Upper lobe of right lung (tissue), 1 donor: ENCODE results near the gene PDLIM7. TPM values are rescaled to one million over a fixed set of nuclear protein-coding genes. Genes with fewer than 3 reads are reported as not detected.

ENCODE experiments used
- ATAC-seq: fragments of 200-7000 bp; cut with Tn5 transposase; one replicate; pipeline ENCODE4 v1.9.1; 2020; ENCODE audit warnings: mild to moderate bottlenecking, moderate library complexity
- DNase-seq: peaks from one replicate; pipeline ENCODE4 v3.0.0-alpha.2; 2020
- H3K27ac ChIP-seq: fragments of 200-600 bp; one replicate; pipeline ENCODE4 v1.8.0; 2022
- H3K27me3 ChIP-seq: fragments of 200-600 bp; one replicate; pipeline ENCODE4 v1.8.0; 2022; ENCODE audit warnings: mild to moderate bottlenecking
- H3K36me3 ChIP-seq: fragments of 200-600 bp; one replicate; pipeline ENCODE4 v1.8.0; 2022
- H3K4me1 ChIP-seq: fragments of 200-600 bp; one replicate; pipeline ENCODE4 v1.8.0; 2022
- H3K4me3 ChIP-seq: fragments of 200-600 bp; one replicate; pipeline ENCODE4 v1.8.0; 2022; ENCODE audit warnings: mild to moderate bottlenecking
- H3K9me3 ChIP-seq: fragments of 200-600 bp; one replicate; pipeline ENCODE4 v1.8.0; 2022
- CTCF ChIP-seq: fragments of 200-600 bp; IDR thresholded peaks from one replicate; pipeline ENCODE4 v1.8.0; 2022; ENCODE audit warnings: antibody characterized with exemption
- intact Hi-C: fragments of 100-400 bp; cut with DNase I; formaldehyde crosslinking; loops from one replicate; pipeline ENCODE4 v1.11.0; 2022
- total RNA-seq: library from RNA; stranded (reverse); fragmentation: NEBNext Ultra II Directional; extraction: Animal tissue kit (Norgen Biotek cat#: 25700); gene quantifications from one replicate; pipeline ENCODE4 v1.2.1, GENCODE V29; 2021
- donor health status: DM: no; HTN: yes; CAD: no; lungs with severe emphysema.

PDLIM7 gene
- total RNA-seq, 1 donor from 2014 or later: 59.1 TPM

GRCh38 chr5:177473443-177474001, 23.9 kb downstream of the PDLIM7 start, which contains the start of gene DBN1:
DBN1 (minus strand) TSS chr5:177473634; CDS start chr5:177473521, 113 bp downstream.
- H3K27ac ChIP-seq: peak within 1 kb of the TSS; percentile 68
- H3K4me3 ChIP-seq: peak within 1 kb of the TSS; percentile 69
- H3K27me3 ChIP-seq: no peaks in the 10 kb centered on the region
- ATAC-seq (peak; percentile 73), DNase-seq (peak; percentile 75)
- no peaks in the 10 kb centered on the region for H3K9me3 ChIP-seq
- TF ChIP-seq CTCF: no peak
- intact Hi-C loops: no loop called here
- no peaks in the 10 kb centered on the region for H3K36me3 ChIP-seq
- H3K4me1 ChIP-seq: peaks cover 18% of the 10 kb centered on the region

- H3K9me3 ChIP-seq: no peaks in the 10 kb centered on the region
- peaks cover 14% of the 10 kb centered on the region for H3K4me1 ChIP-seq
- intact Hi-C loops: no loop called here
- TF ChIP-seq CTCF: no peak
- H3K27me3 ChIP-seq: no peaks in the 10 kb centered on the region
- H3K27ac ChIP-seq: peak overlapping the region; percentile 68
- ATAC-seq (peak; percentile 45), DNase-seq (peak; percentile 68)
- peak overlapping the region; percentile 69 for H3K4me3 ChIP-seq
- no peaks in the 10 kb centered on the region for H3K36me3 ChIP-seq
Observed at GRCh38 chr5:177472460-177473442, 24.7 kb downstream of the PDLIM7 start.

- intact Hi-C loops: no loop called here
- H3K9me3 ChIP-seq: no peaks in the 10 kb centered on the region
- H3K4me1 ChIP-seq: peaks cover 10% of the 10 kb centered on the region
- H3K27me3 ChIP-seq: no peaks in the 10 kb centered on the region
- no peak overlapping the region for H3K27ac ChIP-seq
- no peak for ATAC-seq
- peaks cover 3% of the 10 kb centered on the region for H3K36me3 ChIP-seq
- TF ChIP-seq CTCF: no peak
- peak overlapping the region; percentile 69 for H3K4me3 ChIP-seq
- DNase-seq: peak; percentile 63
Observed at GRCh38 chr5:177471610-177472356, 25.6 kb downstream of the PDLIM7 start.

GRCh38 chr5:177470759-177471536, 26.5 kb downstream of the PDLIM7 start:
- DNase-seq: no peak
- Histone ChIP-seq H3K4me1 (peaks cover 10% of the 10 kb centered on the region), H3K9me3 (no peaks in the 10 kb centered on the region), H3K27ac (no peak overlapping the region), H3K4me3 (no peak overlapping the region), H3K27me3 (no peaks in the 10 kb centered on the region), H3K36me3 (peaks cover 11% of the 10 kb centered on the region)
- no peak for ATAC-seq
- intact Hi-C loops: no loop called here
- no peak for TF ChIP-seq CTCF
